HG02759 (cell line): ENCODE measurements around the gene KCNE5.
"Not testable (repeated sequence)": the region's sequence is repeated elsewhere in the genome, so short reads cannot be mapped to it uniquely, and the experiment has no call there.

Experiments
- ATAC-seq: cut with Tn5 transposase; IDR thresholded peaks from one replicate; pipeline ENCODE4 v1.9.1; 2021; ENCODE audit warnings: mild to moderate bottlenecking, moderate library complexity; ENCODE audit not compliant: unreplicated experiment

KCNE5 gene

GRCh38 chrX:109619771-109620170, 5.2 kb downstream of the KCNE5 start:
- ATAC-seq, result peak; percentile 42

GRCh38 chrX:109614951-109615350, 10.0 kb downstream of the KCNE5 start:
- no peak for ATAC-seq

- ATAC-seq, result no peak
Measured at GRCh38 chrX:109601486-109601885, 23.5 kb downstream of the KCNE5 start.

DNA sequence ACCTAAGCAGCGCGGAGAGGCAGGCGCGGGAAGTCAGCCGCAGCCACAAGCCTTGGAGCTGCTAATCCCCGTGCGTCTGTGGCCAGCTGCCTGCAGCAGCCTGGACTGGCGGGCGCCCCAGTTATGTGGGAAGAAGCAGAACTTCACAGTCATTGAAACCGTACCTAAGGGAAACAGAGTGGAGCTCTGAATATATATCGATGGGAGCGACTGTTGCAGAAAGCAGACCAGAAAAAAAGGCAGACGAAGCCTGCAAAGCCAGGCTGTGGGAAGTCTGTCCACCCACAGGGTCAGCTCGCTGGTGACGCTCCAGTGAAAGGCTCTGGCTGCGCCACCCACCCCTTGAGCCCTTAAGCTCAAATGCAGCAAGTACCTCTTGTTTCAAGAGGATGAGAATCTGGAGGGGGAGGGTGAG, 24.7 kb downstream of the KCNE5 start:
- ATAC-seq, result no peak

DNA sequence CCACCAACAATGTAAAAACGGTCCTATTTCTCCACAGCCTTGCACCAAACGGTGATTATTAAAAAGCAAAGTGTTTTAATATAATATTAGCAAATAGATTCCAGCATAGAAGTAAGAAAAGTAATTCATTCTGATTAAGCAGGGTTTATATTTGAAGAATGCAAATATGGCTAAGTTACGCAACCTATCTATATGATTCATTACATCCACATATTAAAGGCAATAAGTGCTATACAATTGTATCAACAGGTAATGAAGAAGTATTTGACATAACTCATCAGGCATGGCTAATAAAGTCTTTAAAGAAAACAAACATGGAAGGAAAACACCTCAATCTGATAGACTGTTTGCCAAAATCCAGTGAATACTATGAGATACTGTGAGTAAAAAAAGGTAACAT, 29.0 kb downstream of the KCNE5 start:
- no peak for ATAC-seq

GRCh38 chrX:109590176-109590575, 34.8 kb downstream of the KCNE5 start:
- no peak for ATAC-seq

DNA sequence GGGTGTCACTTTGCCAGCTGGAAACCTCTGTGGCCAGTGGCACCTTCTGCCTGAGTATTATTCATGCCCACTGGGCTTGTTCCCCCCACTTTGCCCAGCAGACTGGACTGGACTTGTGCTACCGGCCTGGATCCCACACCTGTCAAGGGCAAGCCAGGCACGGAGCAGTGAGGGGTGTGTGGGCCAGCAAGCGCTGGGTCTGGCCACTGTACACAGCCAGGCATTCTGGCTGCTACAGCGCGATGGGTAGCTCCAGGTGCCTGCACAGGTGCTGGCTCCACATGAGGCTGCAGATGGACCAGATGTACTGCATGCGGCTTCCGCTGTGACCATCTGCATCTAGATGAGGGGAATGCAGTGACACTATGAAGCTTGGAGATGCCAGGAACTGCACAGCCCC, 39.5 kb downstream of the KCNE5 start:
- no peak for ATAC-seq

DNA sequence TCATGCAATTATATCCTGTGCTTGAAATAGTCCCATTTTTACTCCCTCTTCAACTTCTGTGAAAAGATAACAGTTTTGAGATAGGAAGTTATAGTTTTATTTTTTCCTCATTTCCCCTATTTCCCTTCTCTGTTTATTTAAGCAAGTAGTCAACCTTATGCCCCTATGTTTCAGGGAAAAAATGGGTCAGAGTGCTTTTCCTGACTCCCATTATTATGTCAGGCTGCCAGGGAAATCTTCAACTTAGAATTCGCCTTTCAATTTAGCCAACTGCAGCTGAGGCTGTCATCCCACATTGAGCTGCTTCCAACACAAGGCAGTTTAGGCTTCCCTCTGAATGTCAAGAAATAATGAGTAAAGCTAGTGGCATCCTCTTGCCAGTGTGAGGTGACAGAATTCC, 46.1 kb downstream of the KCNE5 start:
- ATAC-seq, result no peak

DNA sequence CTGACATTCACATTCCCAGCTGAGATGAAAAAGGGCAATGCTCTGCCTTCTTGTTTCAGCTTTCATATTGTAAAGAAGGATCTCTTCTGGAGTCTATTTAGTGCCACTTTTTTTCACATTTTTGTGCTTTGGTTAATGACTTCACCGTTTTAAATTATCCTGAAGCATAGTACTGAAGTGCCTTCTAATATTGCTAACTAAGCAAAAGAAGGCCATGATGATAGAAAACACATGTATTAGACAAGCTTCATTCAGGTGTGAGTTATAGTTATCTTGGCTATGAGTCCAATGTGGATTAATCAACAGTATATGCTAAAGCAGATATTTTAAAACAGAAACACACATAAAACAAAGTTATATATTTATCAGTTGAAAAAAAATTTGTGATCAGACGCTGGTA, 47.9 kb downstream of the KCNE5 start:
- no peak for ATAC-seq

DNA sequence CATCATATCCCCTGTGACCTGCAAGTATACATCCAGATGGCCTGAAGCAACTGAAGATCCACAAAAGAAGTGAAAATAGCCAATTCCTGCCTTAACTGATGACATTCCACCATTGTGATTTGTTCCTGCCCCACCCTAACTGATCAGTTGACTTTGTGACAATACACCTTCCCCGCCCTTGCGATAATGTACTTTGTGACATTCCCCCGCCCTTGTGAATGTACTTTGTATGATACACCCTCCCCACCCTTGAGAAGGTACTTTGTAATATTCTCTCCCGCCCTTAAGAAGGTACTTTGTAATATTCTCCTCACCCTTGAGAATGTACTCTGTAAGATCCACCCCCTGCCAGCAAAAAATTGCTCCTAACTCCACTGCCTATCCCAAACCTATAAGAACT, 48.9 kb downstream of the KCNE5 start:
- ATAC-seq, result not testable (repeated sequence)
